Hepatocyte (in vitro differentiated cells): Measurements from ENCODE around the gene ZNF470. TPM values are rescaled to one million over a fixed set of nuclear protein-coding genes. Genes with fewer than 3 reads are reported as not detected.
A peak's percentile ranks its signal among the peaks of the same experiment; 100 is the strongest.

Experiments used
- DNase-seq: peaks from one replicate; pipeline ENCODE4 v3.0.0-alpha.2; 2016; ENCODE audit warnings: low spot score
- H2AFZ ChIP-seq: fragments of 200-600 bp; sonication (generic); 2 replicates; pipeline ENCODE4 v1.6.0; 2016; ENCODE audit warnings: antibody characterized with exemption, mild to moderate bottlenecking
- H3K27ac ChIP-seq: fragments of 200-600 bp; sonication (generic); 2 replicates; pipeline ENCODE4 v1.5.1; 2016; ENCODE audit warnings: mild to moderate bottlenecking
- H3K27me3 ChIP-seq: fragments of 200-600 bp; sonication (generic); 2 replicates; pipeline ENCODE4 v1.6.1; 2016
- H3K36me3 ChIP-seq: fragments of 200-600 bp; sonication (generic); replicated peaks from 2 replicates; pipeline ENCODE4 v1.5.1; 2016; ENCODE audit warnings: low read depth; ENCODE audit not compliant: insufficient read depth
- H3K4me1 ChIP-seq: fragments of 200-600 bp; sonication (generic); 2 replicates; pipeline ENCODE4 v1.5.1; 2016; ENCODE audit warnings: mild to moderate bottlenecking, moderate library complexity; ENCODE audit not compliant: insufficient read depth
- H3K4me2 ChIP-seq: fragments of 200-600 bp; sonication (generic); 2 replicates; pipeline ENCODE4 v1.6.0; 2016
- H3K4me3 ChIP-seq: fragments of 200-600 bp; sonication (generic); 2 replicates; pipeline ENCODE4 v1.5.1; 2016; ENCODE audit warnings: mild to moderate bottlenecking
- H3K79me2 ChIP-seq: fragments of 200-600 bp; sonication (generic); 2 replicates; pipeline ENCODE4 v1.6.0; 2017; ENCODE audit warnings: mild to moderate bottlenecking
- H3K9me2 ChIP-seq: fragments of 200-600 bp; sonication (generic); replicated peaks from 2 replicates; pipeline ENCODE4 v1.6.0; 2017; ENCODE audit warnings: mild to moderate bottlenecking; ENCODE audit not compliant: insufficient read depth
- H3K9me3 ChIP-seq: fragments of 200-600 bp; sonication (generic); 2 replicates; pipeline ENCODE4 v1.5.1; 2016; ENCODE audit warnings: low read depth, mild to moderate bottlenecking
- H4K20me1 ChIP-seq: fragments of 200-600 bp; sonication (generic); 2 replicates; pipeline ENCODE4 v1.6.0; 2016; ENCODE audit warnings: mild to moderate bottlenecking; ENCODE audit not compliant: insufficient read depth, poor library complexity, severe bottlenecking
- CTCF ChIP-seq: fragments of 200-600 bp; sonication (generic); IDR thresholded peaks from 2 replicates; pipeline ENCODE4 v1.5.1; 2016; ENCODE audit warnings: antibody characterized with exemption, mild to moderate bottlenecking; ENCODE audit not compliant: poor library complexity
- EZH2 ChIP-seq: fragments of 200-600 bp; sonication (generic); IDR thresholded peaks from 2 replicates; pipeline ENCODE4 v1.6.1; 2016; ENCODE audit warnings: antibody characterized with exemption, mild to moderate bottlenecking, borderline replicate concordance
- EZH2phosphoT487 ChIP-seq: fragments of 200-600 bp; sonication (generic); IDR thresholded peaks from one replicate; pipeline ENCODE4 v1.6.1; 2018; ENCODE audit warnings: antibody characterized with exemption, mild to moderate bottlenecking, low read depth, moderate library complexity; ENCODE audit not compliant: unreplicated experiment, severe bottlenecking
- WGBS: methylation state at CpG from one replicate; pipeline ENCODE4 v1.1.6; 2016; ENCODE audit warnings: low lambda C conversion rate; ENCODE audit errors: missing lambda C conversion rate; 5-methylcytosine and 5-hydroxymethylcytosine counted together
- polyA plus RNA-seq: library from polyadenylated mRNA; unstranded; fragments of >200 nt; fragmentation: Nextera tagmentation; extraction: Ambion mirVana; gene quantifications from 2 replicates; pipeline ENCODE4 v1.2.1, GENCODE V29; 2016
- total RNA-seq: library from RNA; depleted of rRNA; stranded (reverse); fragments of >200 nt; gene quantifications from 2 replicates; pipeline ENCODE4 v1.2.3, GENCODE V29; 2014

Gene ZNF470
- total RNA-seq (2.5 and 4.9 TPM in 2 replicates), polyA plus RNA-seq (1.7 and 1.8 TPM in 2 replicates)

DNA sequence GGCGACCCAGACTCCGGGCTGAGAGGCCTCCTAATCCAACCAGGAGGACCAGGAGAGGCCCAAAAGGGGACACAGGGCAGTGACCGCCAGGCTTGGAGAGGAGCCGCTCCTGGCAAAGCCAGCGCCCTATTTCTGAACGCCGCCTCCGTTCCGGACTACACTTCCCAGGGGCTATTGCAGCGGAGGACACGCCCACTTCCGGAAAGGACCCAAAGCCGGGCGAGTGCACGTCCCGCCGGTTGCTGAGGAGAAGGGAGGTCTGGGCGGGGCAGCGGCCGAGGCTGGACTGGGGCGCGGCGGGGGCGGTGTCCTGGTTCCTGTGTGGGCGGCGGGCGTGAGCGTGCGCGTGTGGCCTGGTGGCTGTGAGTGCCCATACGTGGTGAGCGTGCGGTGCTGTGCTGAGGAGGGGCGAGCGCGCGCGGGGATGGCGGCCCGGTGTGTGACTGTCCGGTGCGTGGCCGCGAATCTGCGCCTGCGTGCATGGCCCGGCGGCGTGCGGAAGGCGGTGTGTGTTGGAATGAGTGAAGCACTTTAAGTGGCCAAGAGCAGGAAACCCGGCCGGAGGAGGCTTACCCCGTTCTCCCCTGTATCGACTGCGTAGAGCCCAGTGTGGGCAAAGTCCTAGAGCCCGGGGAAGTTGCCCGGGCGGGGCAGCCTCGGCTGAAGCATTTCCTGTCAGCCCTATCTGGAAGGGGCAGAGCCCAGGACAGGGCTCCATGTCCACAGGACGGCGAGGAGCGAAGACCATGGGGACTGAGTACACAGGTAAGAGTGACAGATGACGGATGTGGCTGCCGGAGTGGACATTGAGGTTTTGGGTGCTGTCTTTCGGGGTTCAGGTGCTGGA, at the start of gene ZNF470:
ZNF470 (plus strand) TSS at position 195 of the 847 bp plus-strand sequence. CDS start 2,844 bp downstream, outside the sequence.
- Histone ChIP-seq H3K4me3 (peak within 1 kb of the TSS; percentile 97), H3K79me2 (no peaks in the 10 kb centered on the region), H3K36me3 (peaks cover 4% of the 10 kb centered on the region), H4K20me1 (no peaks in the 10 kb centered on the region), H2AFZ (peak within 1 kb of the TSS; percentile 97), H3K9me3 (peaks cover 56% of the 10 kb centered on the region), H3K27me3 (no peaks in the 10 kb centered on the region), H3K9me2 (no peaks in the 10 kb centered on the region), H3K4me1 (no peaks in the 10 kb centered on the region), H3K4me2 (peak within 1 kb of the TSS; percentile 91), H3K27ac (peak within 1 kb of the TSS; percentile 78)
- WGBS = 8% methylated on average over 63 of the region's 66 CpGs
- DNase-seq = peak; percentile 97
- no peak for TF ChIP-seq EZH2
- TF ChIP-seq CTCF = no peak
- no peak for TF ChIP-seq EZH2phosphoT487

DNA sequence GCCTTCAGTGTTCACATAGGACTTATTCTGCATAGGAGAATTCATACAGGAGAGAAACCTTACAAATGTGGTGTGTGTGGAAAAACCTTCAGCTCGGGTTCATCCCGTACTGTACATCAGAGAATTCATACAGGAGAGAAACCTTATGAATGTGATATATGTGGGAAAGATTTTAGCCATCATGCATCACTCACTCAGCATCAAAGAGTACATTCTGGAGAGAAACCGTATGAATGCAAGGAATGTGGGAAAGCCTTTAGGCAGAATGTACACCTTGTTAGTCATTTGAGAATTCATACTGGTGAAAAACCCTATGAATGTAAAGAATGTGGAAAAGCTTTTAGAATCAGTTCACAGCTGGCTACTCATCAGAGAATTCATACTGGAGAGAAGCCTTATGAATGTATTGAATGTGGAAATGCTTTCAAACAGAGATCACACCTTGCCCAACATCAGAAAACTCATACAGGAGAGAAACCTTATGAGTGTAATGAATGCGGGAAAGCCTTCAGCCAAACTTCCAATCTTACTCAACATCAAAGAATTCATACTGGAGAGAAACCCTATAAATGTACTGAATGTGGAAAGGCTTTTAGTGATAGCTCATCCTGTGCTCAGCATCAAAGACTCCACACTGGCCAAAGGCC, 41.9 kb upstream of the ZNF470 start:
- H3K27me3 ChIP-seq = no peaks in the 10 kb centered on the region
- H3K4me2 ChIP-seq = no peak overlapping the region
- 86% methylated on average over 4 of the region's 4 CpGs for WGBS
- no peak overlapping the region for H3K27ac ChIP-seq
- no peaks in the 10 kb centered on the region for H4K20me1 ChIP-seq
- no peak overlapping the region for H2AFZ ChIP-seq
- no peaks in the 10 kb centered on the region for H3K36me3 ChIP-seq
- DNase-seq = no peak
- H3K79me2 ChIP-seq = no peaks in the 10 kb centered on the region
- peaks cover 40% of the 10 kb centered on the region for H3K9me3 ChIP-seq
- no peak overlapping the region for H3K4me3 ChIP-seq
- no peak for TF ChIP-seq EZH2
- TF ChIP-seq CTCF = no peak
- no peak for TF ChIP-seq EZH2phosphoT487
- H3K4me1 ChIP-seq = no peaks in the 10 kb centered on the region
- H3K9me2 ChIP-seq = no peaks in the 10 kb centered on the region

- peak overlapping the region; percentile 90 for H3K4me2 ChIP-seq
- TF ChIP-seq EZH2 (no peak), CTCF (no peak), EZH2phosphoT487 (no peak)
Observed at GRCh38 chr19:56537442-56537841, 29.8 kb upstream of the ZNF470 start.

More at GRCh38 chr19:56537442-56537841, 29.8 kb upstream of the ZNF470 start:
- no peaks in the 10 kb centered on the region for H3K27me3 ChIP-seq
- no peaks in the 10 kb centered on the region for H4K20me1 ChIP-seq
- 95% methylated on average over 3 of the region's 3 CpGs for WGBS
- no peak overlapping the region for H3K4me3 ChIP-seq
- DNase-seq = no peak
- H3K36me3 ChIP-seq = no peaks in the 10 kb centered on the region
- H2AFZ ChIP-seq = no peak overlapping the region
- no peaks in the 10 kb centered on the region for H3K9me2 ChIP-seq
- H3K79me2 ChIP-seq = peaks cover 4% of the 10 kb centered on the region
- H3K27ac ChIP-seq = no peak overlapping the region
- peaks cover 20% of the 10 kb centered on the region for H3K9me3 ChIP-seq
- H3K4me1 ChIP-seq = peaks cover 5% of the 10 kb centered on the region
